SK-N-SH (cell line): Measurements from ENCODE around the gene DNAJB9. TPM values are rescaled to one million over a fixed set of nuclear protein-coding genes. Genes with fewer than 3 reads are reported as not detected.

Experiments
- CTCF ChIA-PET: fragments of 300-600, 350-600 bp; formaldehyde crosslinking; extraction: SDS; loops from one replicate; lab custom pipeline; 2021; lab: Yijun Ruan, JAX
- POLR2A ChIA-PET: fragments of 350-600 bp; sonication (Branson Sonifier 250); formaldehyde crosslinking; extraction: SDS; loops from one replicate; lab custom pipeline; 2020; ENCODE audit warnings: antibody characterized with exemption, inconsistent platforms; lab: Yijun Ruan, JAX
- DNase-seq: peaks from one replicate; pipeline ENCODE4 v3.0.0; 2012
- H2AFZ ChIP-seq: fragments of 200-600 bp; sonication (generic); 2 replicates; pipeline ENCODE4 v1.8.1; 2016; ENCODE audit warnings: antibody characterized with exemption, mild to moderate bottlenecking, low read depth
- H3F3A ChIP-seq: fragments of 200-600 bp; sonication (generic); replicated peaks from 2 replicates; pipeline ENCODE3; 2016; ENCODE audit warnings: antibody characterized with exemption, mild to moderate bottlenecking; ENCODE audit not compliant: insufficient read depth
- H3K27ac ChIP-seq, 2 experiments: fragments of 200-500 bp in 1 of 2; fragments of 200-600 bp in 1 of 2; sonication (Bioruptor generic) in 1 of 2; sonication (generic), shearing (Covaris generic) in 1 of 2; 2 replicates each; pipeline versions ENCODE4 v1.5.1 to v1.6.1; 2014 to 2016; ENCODE audit warnings: low read depth in 2 of 2, inconsistent platforms in 1 of 2, low read length in 1 of 2, mild to moderate bottlenecking in 1 of 2, mixed read lengths in 1 of 2
- H3K27me3 ChIP-seq: fragments of 200-600 bp; sonication (generic), shearing (Covaris generic); 2 replicates; pipeline ENCODE4 v1.6.1; 2016; ENCODE audit warnings: mixed run types; ENCODE audit not compliant: insufficient read depth
- H3K36me3 ChIP-seq, 2 experiments: fragments of 200-500 bp in 1 of 2; fragments of 200-600 bp in 1 of 2; sonication (Bioruptor generic) in 1 of 2; sonication (generic) in 1 of 2; replicated peaks in 1 of 2; 2 replicates each; pipeline versions ENCODE3 to v1.5.1; 2014 to 2016; ENCODE audit warnings: low read length in 1 of 2, mild to moderate bottlenecking in 1 of 2; ENCODE audit not compliant: insufficient read depth in 2 of 2, control insufficient read depth in 1 of 2
- H3K4me1 ChIP-seq, 2 experiments: fragments of 200-500 bp in 1 of 2; fragments of 200-600 bp in 1 of 2; sonication (Bioruptor generic) in 1 of 2; sonication (generic), shearing (Covaris generic) in 1 of 2; 2 replicates each; pipeline versions ENCODE4 v1.5.1 to v1.6.1; 2014 to 2016; ENCODE audit warnings: low read depth in 1 of 2, low read length in 1 of 2, mixed run types in 1 of 2; ENCODE audit not compliant: insufficient read depth in 2 of 2, control insufficient read depth in 1 of 2
- H3K4me2 ChIP-seq: fragments of 200-600 bp; sonication (generic), shearing (Covaris generic); 2 replicates; pipeline ENCODE4 v1.6.1; 2017; ENCODE audit warnings: mixed run types
- H3K4me3 ChIP-seq, 2 experiments: fragments of 200-500 bp in 1 of 2; fragments of 200-600 bp in 1 of 2; sonication (Bioruptor generic) in 1 of 2; sonication (generic), shearing (Covaris generic) in 1 of 2; 2 replicates each; pipeline versions ENCODE4 v1.5.1 to v1.8.1; 2014 to 2016; ENCODE audit warnings: low read depth in 2 of 2, inconsistent platforms in 1 of 2, low read length in 1 of 2, mild to moderate bottlenecking in 1 of 2, mixed read lengths in 1 of 2, moderate library complexity in 1 of 2
- H3K79me2 ChIP-seq: fragments of 200-600 bp; sonication (generic); 2 replicates; pipeline ENCODE4 v1.8.1; 2017; ENCODE audit warnings: mild to moderate bottlenecking; ENCODE audit not compliant: insufficient read depth
- H3K9ac ChIP-seq: fragments of 200-600 bp; sonication (generic); 2 replicates; pipeline ENCODE4 v1.6.1; 2017; ENCODE audit warnings: mixed run types
- H3K9me2 ChIP-seq: fragments of 200-600 bp; sonication (generic); 2 replicates; pipeline ENCODE4 v1.6.1; 2017; ENCODE audit warnings: mixed run types
- H3K9me3 ChIP-seq: fragments of 200-600 bp; sonication (generic); 2 replicates; pipeline ENCODE4 v1.6.1; 2017; ENCODE audit warnings: mixed run types, mild to moderate bottlenecking, moderate library complexity
- H4K20me1 ChIP-seq: fragments of 200-600 bp; sonication (generic); 2 replicates; pipeline ENCODE4 v1.6.1; 2017; ENCODE audit warnings: mild to moderate bottlenecking, mixed run types; ENCODE audit not compliant: insufficient read depth
- CHD2 ChIP-seq: fragments of 150-350 bp; IDR thresholded peaks from 2 replicates; pipeline ENCODE4 v1.6.1; 2018; ENCODE audit warnings: low read length; ENCODE audit not compliant: partially characterized antibody
- ELF1 ChIP-seq: IDR thresholded peaks from 2 replicates; pipeline ENCODE4 v1.4.0; 2012
- EZH2phosphoT487 ChIP-seq: fragments of 200-600 bp; sonication (generic); IDR thresholded peaks from 2 replicates; pipeline ENCODE4 v1.6.1; 2017; ENCODE audit warnings: low read depth, mixed run types, mild to moderate bottlenecking, antibody characterized with exemption, moderate library complexity, borderline replicate concordance
- FOXJ3 ChIP-seq: sonication (generic); formaldehyde crosslinking; IDR thresholded peaks from 2 replicates; pipeline ENCODE4 v1.5.1; 2020; ENCODE audit warnings: mild to moderate bottlenecking, missing genetic modification reagents
- GABPA ChIP-seq: IDR thresholded peaks from 2 replicates; pipeline ENCODE4 v1.4.0; 2012; ENCODE audit warnings: low read depth, mild to moderate bottlenecking
- GATA2 ChIP-seq: sonication (generic); formaldehyde crosslinking; IDR thresholded peaks from 2 replicates; pipeline ENCODE4 v1.5.0; 2020; ENCODE audit warnings: mild to moderate bottlenecking, missing genetic modification reagents
- IRF3 ChIP-seq: fragments of 150-350 bp; IDR thresholded peaks from 2 replicates; pipeline ENCODE4 v1.6.1; 2016; ENCODE audit warnings: mild to moderate bottlenecking, low read depth, low read length
- NRF1 ChIP-seq: IDR thresholded peaks from 2 replicates; pipeline ENCODE4 v1.6.1; 2012; ENCODE audit warnings: low read depth, mild to moderate bottlenecking, low read length
- POLR2AphosphoS5 ChIP-seq: IDR thresholded peaks from 2 replicates; pipeline ENCODE4 v1.6.1; 2012; ENCODE audit warnings: low read depth, low read length
- RAD21 ChIP-seq: IDR thresholded peaks from 2 replicates; pipeline ENCODE4 v1.6.1; 2012; ENCODE audit warnings: mild to moderate bottlenecking, low read length
- RCOR1 ChIP-seq: fragments of 150-350 bp; IDR thresholded peaks from 2 replicates; pipeline ENCODE4 v1.6.1; 2017; ENCODE audit warnings: antibody characterized with exemption, low read length
- RFX5 ChIP-seq: IDR thresholded peaks from 2 replicates; pipeline ENCODE4 v1.6.1; 2012; ENCODE audit warnings: mild to moderate bottlenecking, improper control_type of control experiment, low read length
- SIN3A ChIP-seq: IDR thresholded peaks from 2 replicates; pipeline ENCODE4 v1.6.1; 2012; ENCODE audit warnings: low read depth, mild to moderate bottlenecking, low read length, moderate library complexity, borderline replicate concordance
- TCF12 ChIP-seq: IDR thresholded peaks from 2 replicates; pipeline ENCODE4 v1.4.0; 2012
- TEAD4 ChIP-seq: IDR thresholded peaks from 2 replicates; pipeline ENCODE4 v1.4.0; 2012; ENCODE audit warnings: mild to moderate bottlenecking, borderline replicate concordance; ENCODE audit not compliant: insufficient read depth
- YY1 ChIP-seq: IDR thresholded peaks from 2 replicates; pipeline ENCODE4 v1.4.0; 2012; ENCODE audit warnings: low read depth, mild to moderate bottlenecking
- WGBS: methylation state at CpG from one replicate; pipeline ENCODE4 v1.1.6; 2017; ENCODE audit warnings: low lambda C conversion rate; 5-methylcytosine and 5-hydroxymethylcytosine counted together
- polyA plus RNA-seq, 3 experiments: library from polyadenylated mRNA; depleted of rRNA; stranded (reverse); fragments of >200 nt; gene quantifications; 2 replicates each; pipeline ENCODE4 v1.2.3, GENCODE V29; 2012

Gene DNAJB9
- polyA plus RNA-seq, 1 of the 3 experiments (the other 2 are of a cell fraction): 6.6 TPM

DNA sequence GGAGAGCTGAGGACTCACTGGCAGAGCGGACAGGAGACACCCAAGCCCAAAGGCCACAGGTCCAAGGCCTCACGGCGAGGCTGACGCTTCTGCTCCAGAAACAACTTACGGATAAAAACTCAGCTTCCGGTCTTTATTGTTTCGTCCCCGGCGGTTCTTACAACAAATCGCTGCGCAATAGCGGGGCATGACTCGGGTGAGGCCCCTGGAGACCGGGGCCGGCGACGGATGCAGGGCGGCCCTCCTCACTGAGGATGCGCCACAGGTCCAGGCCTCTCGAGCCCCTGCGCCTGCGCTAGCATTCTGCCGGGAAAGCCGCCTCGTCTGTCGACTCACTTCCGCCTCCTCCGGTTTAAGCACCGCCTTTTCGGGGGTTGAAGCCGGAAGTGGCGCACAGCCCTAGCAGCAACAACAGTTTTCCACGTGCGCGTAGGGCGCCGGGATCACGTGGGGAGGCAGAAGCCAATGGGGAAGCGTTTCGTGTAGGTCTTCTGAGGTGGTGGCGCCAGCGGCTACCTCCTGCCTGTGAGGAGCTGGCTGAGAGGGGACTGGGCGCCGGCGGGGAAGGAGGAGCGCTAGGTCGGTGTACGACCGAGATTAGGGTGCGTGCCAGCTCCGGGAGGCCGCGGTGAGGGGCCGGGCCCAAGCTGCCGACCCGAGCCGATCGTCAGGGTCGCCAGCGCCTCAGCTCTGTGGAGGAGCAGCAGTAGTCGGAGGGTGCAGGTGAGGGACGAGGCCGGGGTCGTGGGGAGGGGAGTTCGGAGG is at the start of gene DNAJB9, which contains the start of gene THAP5 (continued):
- TF ChIP-seq YY1: no peak; the same call in none of the 2 replicates
- peak; percentile 90 for TF ChIP-seq SIN3A
- TF ChIP-seq RCOR1: no peak
- TF ChIP-seq IRF3: peak; percentile 58
- peak; percentile 98 for TF ChIP-seq POLR2AphosphoS5
- TF ChIP-seq GABPA: peak; percentile 93
- no peak for TF ChIP-seq RAD21
- peak; percentile 33; the same call in 1 of the 2 replicates for TF ChIP-seq GATA2 (CRISPR knock-in tag)
- no peak for TF ChIP-seq TEAD4
- peak; percentile 80 for TF ChIP-seq CHD2
- no peak for TF ChIP-seq EZH2phosphoT487
- peak; percentile 60 for TF ChIP-seq FOXJ3
- TF ChIP-seq, all 33 proteins: peak for 17

- H3K9me3 ChIP-seq: no peaks in the 10 kb centered on the region
Measured at GRCh38 chr7:108522780-108523179, 46.9 kb upstream of the DNAJB9 start.

More at GRCh38 chr7:108522780-108523179, 46.9 kb upstream of the DNAJB9 start:
- H4K20me1 ChIP-seq: no peaks in the 10 kb centered on the region; the same call in 1 of the 2 replicates
- peaks cover 14 to 24% of the 10 kb centered on the region in 2 experiments; a peak in 3 of 4 replicates for H3K4me1 ChIP-seq
- H3K4me3 ChIP-seq: no peak overlapping the region
- H3F3A ChIP-seq: peaks cover 8% of the 10 kb centered on the region
- POLR2A ChIA-PET: interaction anchor here (0.5 kb wide), 1 partner anchor 18 kb away, joined by 3 read pairs; no protein-coding TSS in a partner anchor
- H3K79me2 ChIP-seq: peaks cover 71% of the 10 kb centered on the region
- WGBS: 96% methylated on average over 2 of the region's 2 CpGs
- no peak overlapping the region for H3K27ac ChIP-seq
- no peak overlapping the region for H3K9ac ChIP-seq
- H3K36me3 ChIP-seq: peaks cover 14 to 25% of the 10 kb centered on the region in 2 experiments
- no peak overlapping the region for H3K4me2 ChIP-seq
- H2AFZ ChIP-seq: no peak overlapping the region
- H3K27me3 ChIP-seq: no peaks in the 10 kb centered on the region
- no peaks in the 10 kb centered on the region for H3K9me2 ChIP-seq
- TF ChIP-seq ELF1: no peak
- no peak for TF ChIP-seq TCF12
- TF ChIP-seq NRF1: no peak
- no peak for TF ChIP-seq RFX5
- CTCF ChIA-PET: interaction anchor here (1.1 to 1.2 kb wide), 3 partner anchors 9 to 26 kb away, joined by 3 to 12 read pairs (median 3); no protein-coding TSS in a partner anchor
- no peak for DNase-seq
